IMR-90 (cell line): Measurements from ENCODE around the gene SLC25A30. TPM values are rescaled to one million over a fixed set of nuclear protein-coding genes. Genes with fewer than 3 reads are reported as not detected.

Experiments
- ATAC-seq: fragments of 200-7000 bp; cut with Tn5 transposase; 2 replicates; pipeline ENCODE4 v1.9.1; 2020; ENCODE audit warnings: low read depth, mild to moderate bottlenecking, moderate library complexity
- BruUV-seq: library from RNA; stranded (reverse); fragments of 400-500 nt; replicated peaks from 2 replicates; lab custom pipeline; 2021; lab: Mats Ljungman, UMichigan
- CTCF ChIA-PET: fragments of 300-600 bp; formaldehyde crosslinking; extraction: SDS; loops from one replicate; lab custom pipeline; 2021; ENCODE audit warnings: antibody characterized with exemption; lab: Yijun Ruan, JAX
- POLR2A ChIA-PET: fragments of 300-600 bp; sonication (Branson Sonifier 250); formaldehyde crosslinking; loops from one replicate; lab custom pipeline; 2022; ENCODE audit warnings: antibody characterized with exemption; ENCODE audit not compliant: unreplicated experiment; lab: Charles Lee
- DNase-seq: peaks from one replicate; pipeline ENCODE4 v3.0.0; 2013
- H2AFZ ChIP-seq: replicated peaks from 2 replicates; pipeline ENCODE3; 2013; ENCODE audit warnings: low read length, mild to moderate bottlenecking; ENCODE audit not compliant: poor library complexity
- H2AK5ac ChIP-seq: 2 replicates; pipeline ENCODE4 v1.6.1; 2013; ENCODE audit warnings: low read depth, low read length, inconsistent platforms
- H2AK9ac ChIP-seq: replicated peaks from 2 replicates; pipeline ENCODE3; 2013; ENCODE audit warnings: mild to moderate bottlenecking, low read depth, low read length, moderate library complexity; ENCODE audit not compliant: poor library complexity
- H2BK120ac ChIP-seq: 2 replicates; pipeline ENCODE4 v1.6.1; 2013; ENCODE audit warnings: low read depth, low read length, inconsistent platforms
- H2BK15ac ChIP-seq: 3 replicates; pipeline ENCODE4 v1.6.1; 2013; ENCODE audit warnings: low read depth, low read length, inconsistent platforms
- H2BK20ac ChIP-seq: 2 replicates; pipeline ENCODE4 v1.6.1; 2013; ENCODE audit warnings: low read depth, mild to moderate bottlenecking, inconsistent platforms, low read length, moderate library complexity
- H2BK5ac ChIP-seq: 2 replicates; pipeline ENCODE4 v1.6.1; 2013; ENCODE audit warnings: mild to moderate bottlenecking, low read depth, low read length, inconsistent platforms; ENCODE audit not compliant: poor library complexity, severe bottlenecking
- H3K14ac ChIP-seq: replicated peaks from 2 replicates; pipeline ENCODE4 v1.6.1; 2013; ENCODE audit warnings: low read depth, low read length, inconsistent platforms
- H3K18ac ChIP-seq: 2 replicates; pipeline ENCODE4 v1.6.1; 2013; ENCODE audit warnings: low read depth, low read length, control low read depth
- H3K23ac ChIP-seq: 2 replicates; pipeline ENCODE4 v1.6.1; 2013; ENCODE audit warnings: low read depth, low read length, inconsistent platforms
- H3K27ac ChIP-seq: 2 replicates; pipeline ENCODE4 v1.5.1; 2013; ENCODE audit warnings: mild to moderate bottlenecking, control low read depth, low read length; ENCODE audit not compliant: insufficient read depth
- H3K27me3 ChIP-seq: 2 replicates; pipeline ENCODE4 v1.6.1; 2013; ENCODE audit warnings: low read length; ENCODE audit not compliant: control insufficient read depth, insufficient read depth
- H3K36me3 ChIP-seq: 2 replicates; pipeline ENCODE4 v1.6.1; 2013; ENCODE audit warnings: low read length, mixed read lengths; ENCODE audit not compliant: control insufficient read depth, insufficient read depth
- H3K4ac ChIP-seq: 2 replicates; pipeline ENCODE4 v1.6.1; 2013; ENCODE audit warnings: low read depth, low read length, inconsistent platforms
- H3K4me1 ChIP-seq: 2 replicates; pipeline ENCODE4 v1.6.1; 2013; ENCODE audit warnings: low read length, mixed read lengths; ENCODE audit not compliant: control insufficient read depth, insufficient read depth
- H3K4me2 ChIP-seq: 2 replicates; pipeline ENCODE4 v1.6.1; 2013; ENCODE audit warnings: low read depth, mild to moderate bottlenecking, control low read depth, low read length, moderate library complexity
- H3K4me3 ChIP-seq: 2 replicates; pipeline ENCODE4 v1.5.1; 2013; ENCODE audit warnings: low read depth, mild to moderate bottlenecking, control low read depth, low read length, moderate library complexity; ENCODE audit not compliant: insufficient read depth
- H3K56ac ChIP-seq: 2 replicates; pipeline ENCODE4 v1.6.1; 2013; ENCODE audit warnings: low read length, inconsistent platforms; ENCODE audit not compliant: insufficient read depth; ENCODE audit errors: extremely low read depth
- H3K79me1 ChIP-seq, 2 experiments: 2 replicates each; pipeline ENCODE4 v1.6.1; 2013; ENCODE audit warnings: low read length in 2 of 2, inconsistent platforms in 1 of 2, low read depth in 1 of 2
- H3K9ac ChIP-seq: 2 replicates; pipeline ENCODE4 v1.6.1; 2013; ENCODE audit warnings: low read depth, low read length, control low read depth
- H3K9me1 ChIP-seq: 2 replicates; pipeline ENCODE4 v1.6.1; 2013; ENCODE audit warnings: low read length, inconsistent platforms; ENCODE audit not compliant: insufficient read depth
- H3K9me3 ChIP-seq: 2 replicates; pipeline ENCODE4 v1.6.1; 2013; ENCODE audit warnings: low read length; ENCODE audit not compliant: control insufficient read depth, insufficient read depth
- H4K20me1 ChIP-seq: 2 replicates; pipeline ENCODE4 v1.6.1; 2013; ENCODE audit warnings: low read length, inconsistent platforms; ENCODE audit not compliant: insufficient read depth
- H4K5ac ChIP-seq: 2 replicates; pipeline ENCODE4 v1.6.1; 2013; ENCODE audit warnings: mild to moderate bottlenecking, low read depth, low read length, control low read depth
- H4K8ac ChIP-seq, 2 experiments: 2 replicates each; pipeline ENCODE4 v1.6.1; 2013; ENCODE audit warnings: low read depth in 2 of 2, low read length in 2 of 2, control low read depth in 1 of 2, inconsistent platforms in 1 of 2
- H4K91ac ChIP-seq: 2 replicates; pipeline ENCODE4 v1.6.1; 2013; ENCODE audit warnings: low read depth, low read length, inconsistent platforms; ENCODE audit not compliant: insufficient read depth
- POLR2A ChIP-seq: IDR thresholded peaks from 2 replicates; pipeline ENCODE4 v1.6.1; 2012; ENCODE audit warnings: mild to moderate bottlenecking, low read depth, low read length
- WGBS, 2 experiments: methylation state at CpG; one replicate each; pipeline versions ENCODE4 v1.1.5 to v1.1.7; 2013; ENCODE audit warnings: missing lambda C conversion rate in 2 of 2; ENCODE audit not compliant: insufficient read length in 1 of 2; ENCODE audit errors: extremely low coverage in 2 of 2; 5-methylcytosine and 5-hydroxymethylcytosine counted together
- dilution Hi-C: fragments of 300-500 bp; cut with HindIII; formaldehyde crosslinking; loops from one replicate; pipeline ENCODE4 v1.14.3; 2018; ENCODE audit warnings: low sequenced_read_pairs; ENCODE audit not compliant: unreplicated experiment
- in situ Hi-C: fragments of 300-500 bp; cut with MboI; formaldehyde crosslinking; loops from 3 replicates; pipeline ENCODE4 v1.14.3; 2019; ENCODE audit warnings: low sequenced_read_pairs, inconsistent platforms, mixed read lengths
- intact Hi-C: fragments of 100-400 bp; cut with micrococcal nuclease; formaldehyde crosslinking; loops from 2 replicates; pipeline ENCODE4 v1.10.0; 2022
- polyA plus RNA-seq, 3 experiments: library from polyadenylated mRNA; depleted of rRNA; stranded (reverse); fragments of >200 nt; gene quantifications; 2 replicates each; pipeline ENCODE4 v1.2.3, GENCODE V29; 2012; ENCODE audit warnings: low replicate concordance in 1 of 3
- total RNA-seq: library from RNA; depleted of rRNA; stranded (reverse); fragments of >200 nt; gene quantifications from 2 replicates; pipeline ENCODE4 v1.2.3, GENCODE V29; 2012

Gene SLC25A30
- total and polyA plus RNA-seq, 2 of the 4 experiments (the other 2 are of a cell fraction), result 9.9 to 19.4 TPM

DNA sequence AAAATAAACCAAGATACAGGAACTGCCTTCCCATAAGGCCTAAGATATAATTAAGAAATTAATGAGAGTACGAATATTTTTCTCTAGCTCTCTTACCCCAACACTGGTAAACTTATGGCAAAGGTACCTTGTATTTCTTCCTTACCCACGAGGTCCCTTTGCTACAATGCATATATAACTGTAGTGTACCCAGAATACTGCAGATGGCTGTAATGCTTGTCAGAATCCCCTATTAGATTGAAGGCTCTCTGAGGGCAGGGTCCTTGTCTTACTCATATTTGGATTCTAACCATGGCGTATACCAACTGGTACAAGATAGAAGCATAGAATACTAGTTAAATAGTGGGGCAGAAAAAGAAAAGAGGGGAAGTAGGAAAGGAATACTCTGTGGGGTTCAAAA is 15.1 kb downstream of the SLC25A30 start:
- Histone ChIP-seq H4K5ac (no peak overlapping the region), H3K4ac (no peak overlapping the region), H3K4me2 (no peak overlapping the region), H2AK9ac (no peak overlapping the region), H3K27me3 (no peaks in the 10 kb centered on the region), H2AFZ (no peak overlapping the region), H3K27ac (no peak overlapping the region), H3K4me3 (no peak overlapping the region), H3K9me1 (0 out of 2 replicates have a peak, but pooled peaks cover 3% of the 10 kb centered on the region), H3K56ac (no peak overlapping the region), H4K91ac (no peak overlapping the region), H3K9me3 (no peaks in the 10 kb centered on the region), H3K79me1 (0 out of 4 replicates have a peak, but pooled peaks cover 0 to 4% of the 10 kb centered on the region in 2 experiments), H2BK20ac (no peak overlapping the region), H3K23ac (no peak overlapping the region), H3K18ac (no peak overlapping the region), H4K20me1 (no peaks in the 10 kb centered on the region), H2BK120ac (no peak overlapping the region), H2BK15ac (no peak overlapping the region), H2AK5ac (no peak overlapping the region), H4K8ac (no peak overlapping the region), H3K9ac (no peak overlapping the region), H3K36me3 (peaks cover 23% of the 10 kb centered on the region), H3K4me1 (no peaks in the 10 kb centered on the region), H3K14ac (no peak overlapping the region), H2BK5ac (no peak overlapping the region)
- no CpG with 5 or more reads among the region's 3 CpGs for WGBS, 2 experiments
- intact Hi-C loops, result no loop called here
- no TSS peak for BruUV-seq
- TF ChIP-seq POLR2A, result no peak
- no peak for DNase-seq
- dilution Hi-C loops, result no loop called here
- no peak for ATAC-seq
- in situ Hi-C loops, result no loop called here
- ChIA-PET CTCF (interaction anchor here (1.3 kb wide), 1 partner anchor 9 kb away, joined by 4 read pairs; no protein-coding TSS in a partner anchor), POLR2A (no interaction called here)
